HUES6 (cell line): ENCODE measurements around the gene DDX41.

Experiments
- H3K27ac ChIP-seq: 2 replicates; pipeline ENCODE4 v1.7.0; 2013; ENCODE audit warnings: low read depth, mild to moderate bottlenecking, low read length, inconsistent platforms
- H3K27me3 ChIP-seq: 2 replicates; pipeline ENCODE4 v1.6.1; 2013; ENCODE audit warnings: low read length; ENCODE audit not compliant: control insufficient read depth, insufficient read depth
- H3K36me3 ChIP-seq: 2 replicates; pipeline ENCODE4 v1.6.1; 2013; ENCODE audit warnings: low read length; ENCODE audit not compliant: control insufficient read depth, insufficient read depth
- H3K4me1 ChIP-seq: 2 replicates; pipeline ENCODE4 v1.6.1; 2013; ENCODE audit warnings: low read length; ENCODE audit not compliant: control insufficient read depth, insufficient read depth
- H3K4me3 ChIP-seq: 2 replicates; pipeline ENCODE4 v1.5.1; 2013; ENCODE audit warnings: low read depth, low read length
- H3K9ac ChIP-seq: one replicate; pipeline ENCODE4 v1.6.1; 2013; ENCODE audit warnings: mild to moderate bottlenecking, low read length
- H3K9me3 ChIP-seq: 2 replicates; pipeline ENCODE4 v1.6.1; 2013; ENCODE audit warnings: low read depth, low read length; ENCODE audit not compliant: control insufficient read depth, insufficient read depth

Gene DDX41

DNA sequence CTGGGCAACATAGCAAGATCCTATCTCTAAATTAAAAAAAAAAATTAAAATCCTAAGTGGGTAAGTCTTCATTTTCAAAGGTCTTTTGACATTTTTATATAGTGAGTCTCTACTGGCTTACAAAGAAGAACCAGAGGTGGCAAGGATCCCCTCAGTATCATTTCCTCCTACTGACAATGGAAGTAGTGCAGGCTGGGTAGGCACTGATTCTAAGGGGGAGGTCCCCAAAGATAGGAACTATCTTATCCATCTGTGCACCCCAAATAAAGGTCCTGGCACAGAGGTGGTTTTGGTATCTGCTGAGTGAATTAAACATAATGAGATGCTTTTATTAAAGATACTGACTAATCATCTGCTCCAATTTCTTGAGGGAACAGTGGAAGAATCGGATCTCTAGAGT, 33.4 kb upstream of the DDX41 start:
- H3K9ac ChIP-seq: no peak overlapping the region
- no peak overlapping the region for H3K4me3 ChIP-seq
- no peak overlapping the region for H3K27ac ChIP-seq
- no peaks in the 10 kb centered on the region for H3K9me3 ChIP-seq
- H3K36me3 ChIP-seq: peaks cover 33% of the 10 kb centered on the region
- no peaks in the 10 kb centered on the region for H3K27me3 ChIP-seq
- peaks cover 24% of the 10 kb centered on the region for H3K4me1 ChIP-seq

GRCh38 chr5:177548495-177548894, 31.7 kb upstream of the DDX41 start:
- Histone ChIP-seq H3K27me3 (no peaks in the 10 kb centered on the region), H3K36me3 (peaks cover 33% of the 10 kb centered on the region), H3K9ac (no peak overlapping the region), H3K9me3 (no peaks in the 10 kb centered on the region), H3K27ac (no peak overlapping the region), H3K4me1 (peaks cover 20% of the 10 kb centered on the region), H3K4me3 (no peak overlapping the region)

DNA sequence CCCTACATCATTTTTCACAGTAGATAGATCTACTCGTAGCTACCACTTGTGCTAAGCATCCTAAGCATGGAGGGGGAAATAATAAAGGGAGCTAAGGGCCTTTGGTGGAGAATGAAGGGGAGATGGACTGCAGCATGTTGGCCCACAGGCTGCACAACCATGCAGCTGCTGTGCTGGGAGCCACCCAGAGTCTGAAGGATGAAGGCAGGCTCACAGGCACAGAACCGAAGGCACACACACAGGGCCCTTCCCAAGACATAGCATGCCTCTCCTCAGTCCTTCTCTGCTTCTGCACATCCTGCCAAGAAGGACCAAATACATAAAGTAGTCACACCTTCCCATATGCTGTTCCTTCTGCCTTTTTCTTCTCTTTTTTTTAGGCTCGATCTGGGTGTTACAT, 31.0 kb upstream of the DDX41 start:
- H3K27ac ChIP-seq: no peak overlapping the region
- no peaks in the 10 kb centered on the region for H3K9me3 ChIP-seq
- H3K9ac ChIP-seq: no peak overlapping the region
- no peak overlapping the region for H3K4me3 ChIP-seq
- H3K4me1 ChIP-seq: peaks cover 13% of the 10 kb centered on the region
- peaks cover 29% of the 10 kb centered on the region for H3K36me3 ChIP-seq
- no peaks in the 10 kb centered on the region for H3K27me3 ChIP-seq

GRCh38 chr5:177546258-177546741, 29.5 kb upstream of the DDX41 start:
- H3K27me3 ChIP-seq: no peaks in the 10 kb centered on the region
- H3K4me3 ChIP-seq: no peak overlapping the region
- peak overlapping the region; percentile 30 for H3K9ac ChIP-seq
- H3K9me3 ChIP-seq: no peaks in the 10 kb centered on the region
- H3K36me3 ChIP-seq: peaks cover 22% of the 10 kb centered on the region
- H3K27ac ChIP-seq: peak overlapping the region; percentile 50; the same call in 1 of the 2 replicates
- peaks cover 12% of the 10 kb centered on the region; the same call in 1 of the 2 replicates for H3K4me1 ChIP-seq

DNA sequence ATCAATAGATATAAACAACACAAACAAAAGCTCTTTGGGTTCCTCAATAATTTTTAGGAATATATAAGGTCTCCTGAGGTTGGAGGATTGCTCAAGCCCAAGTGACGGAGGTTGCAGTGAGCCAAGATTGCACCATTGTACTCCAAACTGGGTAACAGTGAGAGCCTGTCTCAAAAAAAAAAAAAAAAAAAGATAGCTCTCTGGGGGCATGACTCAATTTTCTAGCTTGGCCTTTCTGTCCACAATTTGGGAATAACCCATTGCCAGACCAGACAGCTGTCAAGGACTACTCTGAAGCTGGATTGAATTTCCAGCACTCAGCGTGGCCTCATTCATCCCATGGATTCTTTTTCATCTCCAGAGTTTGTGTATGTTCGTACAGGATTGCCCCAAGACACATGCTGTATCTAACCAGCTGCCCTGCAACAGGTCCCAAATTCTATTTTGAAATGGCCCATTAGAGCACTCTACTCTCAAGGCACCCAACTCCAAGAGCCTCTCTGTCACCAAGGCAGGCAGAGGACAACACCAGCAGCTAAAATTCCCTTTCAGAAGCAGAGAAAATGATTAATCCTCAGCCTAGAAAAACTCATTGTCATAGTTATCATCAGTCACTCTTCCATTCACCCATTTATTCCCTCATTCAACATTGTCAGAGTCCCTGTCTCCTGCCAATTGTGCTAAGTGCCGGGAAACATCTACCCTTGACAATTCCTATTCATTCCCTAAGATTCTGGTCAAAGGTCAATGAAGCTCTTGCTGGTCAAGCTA, 28.9 kb upstream of the DDX41 start:
- H3K9ac ChIP-seq: peak overlapping the region; percentile 11
- peaks cover 12% of the 10 kb centered on the region; the same call in 1 of the 2 replicates for H3K4me1 ChIP-seq

DNA sequence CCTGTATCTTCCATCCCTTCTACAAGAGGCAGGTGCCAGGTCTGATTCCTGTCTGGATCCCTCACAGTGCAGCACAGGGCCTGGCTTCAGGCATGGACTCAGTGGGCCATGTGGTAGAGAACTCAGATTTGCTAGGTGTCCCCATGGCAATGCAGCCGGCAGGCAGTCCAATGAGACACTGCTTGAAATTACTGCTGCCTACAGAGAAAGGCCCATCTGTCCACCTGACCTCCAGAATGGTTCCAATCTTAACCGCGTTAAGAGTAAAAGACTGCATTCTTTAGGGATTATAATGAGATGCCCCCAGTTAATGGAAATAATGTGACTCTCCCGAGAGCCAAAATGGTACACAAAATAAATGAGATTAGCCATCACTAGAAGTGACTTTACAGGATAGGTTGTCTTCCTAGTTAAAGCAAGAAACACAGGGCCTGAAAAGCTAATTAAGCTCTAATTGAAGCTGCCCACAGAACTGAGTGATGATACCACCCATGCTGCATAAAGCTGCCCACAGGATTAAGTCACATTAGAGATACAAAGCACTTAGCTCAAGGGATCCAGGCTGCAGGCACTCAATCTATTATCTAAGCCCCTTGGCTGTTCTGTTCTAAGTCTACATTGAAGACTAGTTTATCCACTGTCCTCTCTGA, 26.2 kb upstream of the DDX41 start:
- Histone ChIP-seq H3K4me1 (peaks cover 16% of the 10 kb centered on the region; the same call in 1 of the 2 replicates), H3K9me3 (no peaks in the 10 kb centered on the region), H3K27me3 (no peaks in the 10 kb centered on the region), H3K9ac (no peak overlapping the region), H3K27ac (no peak overlapping the region), H3K4me3 (no peak overlapping the region), H3K36me3 (peaks cover 25% of the 10 kb centered on the region)

More for the DNA sequence above, 28.9 kb upstream of the DDX41 start:
- no peaks in the 10 kb centered on the region for H3K9me3 ChIP-seq
- peak overlapping the region; percentile 50; the same call in 1 of the 2 replicates for H3K27ac ChIP-seq
- peaks cover 16% of the 10 kb centered on the region for H3K36me3 ChIP-seq
- H3K4me3 ChIP-seq: no peak overlapping the region
- H3K27me3 ChIP-seq: no peaks in the 10 kb centered on the region

DNA sequence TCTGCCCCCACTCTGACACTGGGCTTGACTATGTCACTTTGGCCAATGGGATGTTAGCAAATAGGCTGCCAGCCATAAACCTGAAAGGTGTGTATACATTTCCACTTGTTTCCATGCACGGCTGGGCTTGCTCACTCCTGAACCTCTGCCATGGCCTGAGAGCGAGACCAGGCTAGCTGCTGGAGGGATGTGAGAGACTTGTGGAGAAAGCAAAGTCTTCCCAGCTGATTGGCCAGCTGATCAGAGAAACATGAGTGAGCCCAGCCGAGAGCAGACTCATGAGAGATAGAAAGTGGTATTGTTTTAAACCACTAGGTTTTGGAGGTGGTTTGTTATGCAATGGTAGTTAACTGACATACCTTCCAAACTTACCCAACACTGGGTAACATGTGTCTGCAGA, 23.7 kb upstream of the DDX41 start:
- Histone ChIP-seq H3K9me3 (no peaks in the 10 kb centered on the region), H3K4me1 (peaks cover 6% of the 10 kb centered on the region; the same call in 1 of the 2 replicates), H3K36me3 (peaks cover 49% of the 10 kb centered on the region), H3K27me3 (no peaks in the 10 kb centered on the region), H3K27ac (no peak overlapping the region), H3K9ac (no peak overlapping the region), H3K4me3 (no peak overlapping the region)

DNA sequence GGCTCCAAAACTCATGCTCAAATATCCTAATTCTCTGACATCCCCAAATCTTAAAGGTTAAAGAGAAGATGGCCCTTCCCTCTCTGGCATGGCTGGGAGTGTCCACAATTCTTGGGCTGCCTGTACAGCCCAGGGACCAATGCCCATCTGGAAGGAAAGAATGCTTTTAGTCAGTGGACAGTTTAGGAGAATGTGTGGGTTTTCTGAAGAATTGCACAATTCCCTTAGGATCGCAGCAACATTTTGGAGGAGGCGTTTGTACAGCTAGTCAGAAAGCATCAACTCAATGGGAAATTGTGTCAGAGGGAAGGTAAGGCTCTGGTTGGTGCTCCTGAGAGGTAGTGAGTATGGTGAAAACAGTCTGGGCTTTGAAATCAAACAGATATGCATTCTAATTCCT, 22.6 kb upstream of the DDX41 start:
- Histone ChIP-seq H3K9me3 (no peaks in the 10 kb centered on the region), H3K9ac (no peak overlapping the region), H3K36me3 (peaks cover 58% of the 10 kb centered on the region), H3K27ac (no peak overlapping the region), H3K4me3 (no peak overlapping the region), H3K27me3 (no peaks in the 10 kb centered on the region), H3K4me1 (peaks cover 6% of the 10 kb centered on the region; the same call in 1 of the 2 replicates)

GRCh38 chr5:177538876-177539275, 22.1 kb upstream of the DDX41 start:
- no peak overlapping the region for H3K9ac ChIP-seq
- peaks cover 60% of the 10 kb centered on the region for H3K36me3 ChIP-seq
- no peaks in the 10 kb centered on the region for H3K9me3 ChIP-seq
- H3K27me3 ChIP-seq: no peaks in the 10 kb centered on the region
- H3K27ac ChIP-seq: no peak overlapping the region
- peaks cover 6% of the 10 kb centered on the region; the same call in 1 of the 2 replicates for H3K4me1 ChIP-seq
- no peak overlapping the region for H3K4me3 ChIP-seq

DNA sequence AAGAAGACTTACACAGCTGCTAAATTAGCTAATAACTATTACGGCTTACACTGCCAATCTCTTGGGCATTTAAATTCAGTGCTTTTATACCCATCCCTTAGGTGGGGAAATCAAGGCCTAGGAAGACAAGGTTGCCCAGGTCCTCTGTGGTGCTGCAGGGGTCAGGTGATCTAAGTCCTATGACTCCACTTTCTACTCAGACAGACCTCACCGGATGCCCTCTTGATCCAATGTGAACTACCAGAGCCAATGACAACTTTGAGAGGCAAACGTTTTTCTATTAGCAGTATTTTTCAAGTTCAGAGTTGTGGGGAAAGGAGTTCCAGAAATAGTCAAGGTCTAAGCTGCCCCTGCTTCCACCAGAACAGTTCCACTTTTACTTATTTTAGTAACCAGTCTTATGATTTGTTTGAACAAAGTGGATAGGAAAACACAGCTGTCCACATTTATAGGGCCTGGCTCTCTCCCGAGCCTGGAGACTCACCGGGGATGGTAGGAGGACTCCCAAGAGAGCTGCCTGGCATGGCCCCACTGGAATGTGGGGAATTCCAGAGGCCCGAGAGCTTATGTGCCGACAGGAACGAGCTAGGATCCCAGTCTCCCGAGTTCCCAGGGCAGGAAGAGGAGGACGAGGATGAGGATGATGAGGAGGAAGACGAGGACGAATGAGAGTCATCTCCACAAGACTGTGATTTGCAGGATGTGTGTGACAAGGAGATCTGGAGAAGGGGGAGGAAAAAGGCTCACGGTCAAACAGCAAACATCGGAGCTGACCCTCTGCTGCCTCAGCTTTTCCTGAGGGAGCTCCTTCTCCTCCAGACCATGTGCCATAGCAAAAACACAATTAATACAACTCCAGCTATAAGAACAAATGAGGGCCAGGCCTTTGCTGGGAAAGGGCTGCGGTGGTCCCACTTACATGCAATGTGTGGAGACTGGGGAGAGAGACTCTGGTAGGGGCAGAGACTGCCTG, 20.9 kb upstream of the DDX41 start:
- no peak overlapping the region for H3K4me3 ChIP-seq
- no peak overlapping the region for H3K27ac ChIP-seq
- no peak overlapping the region for H3K9ac ChIP-seq
- H3K36me3 ChIP-seq: peaks cover 69% of the 10 kb centered on the region
- H3K27me3 ChIP-seq: no peaks in the 10 kb centered on the region
- H3K9me3 ChIP-seq: no peaks in the 10 kb centered on the region
- peaks cover 6% of the 10 kb centered on the region; the same call in 1 of the 2 replicates for H3K4me1 ChIP-seq
